Measurements from ENCODE around the gene WDR4. TPM values are rescaled to one million over a fixed set of nuclear protein-coding genes. Genes with fewer than 3 reads are reported as not detected.

Gene WDR4
- total RNA-seq, 1 donor from 2014 or later: 21.7 TPM

DNA sequence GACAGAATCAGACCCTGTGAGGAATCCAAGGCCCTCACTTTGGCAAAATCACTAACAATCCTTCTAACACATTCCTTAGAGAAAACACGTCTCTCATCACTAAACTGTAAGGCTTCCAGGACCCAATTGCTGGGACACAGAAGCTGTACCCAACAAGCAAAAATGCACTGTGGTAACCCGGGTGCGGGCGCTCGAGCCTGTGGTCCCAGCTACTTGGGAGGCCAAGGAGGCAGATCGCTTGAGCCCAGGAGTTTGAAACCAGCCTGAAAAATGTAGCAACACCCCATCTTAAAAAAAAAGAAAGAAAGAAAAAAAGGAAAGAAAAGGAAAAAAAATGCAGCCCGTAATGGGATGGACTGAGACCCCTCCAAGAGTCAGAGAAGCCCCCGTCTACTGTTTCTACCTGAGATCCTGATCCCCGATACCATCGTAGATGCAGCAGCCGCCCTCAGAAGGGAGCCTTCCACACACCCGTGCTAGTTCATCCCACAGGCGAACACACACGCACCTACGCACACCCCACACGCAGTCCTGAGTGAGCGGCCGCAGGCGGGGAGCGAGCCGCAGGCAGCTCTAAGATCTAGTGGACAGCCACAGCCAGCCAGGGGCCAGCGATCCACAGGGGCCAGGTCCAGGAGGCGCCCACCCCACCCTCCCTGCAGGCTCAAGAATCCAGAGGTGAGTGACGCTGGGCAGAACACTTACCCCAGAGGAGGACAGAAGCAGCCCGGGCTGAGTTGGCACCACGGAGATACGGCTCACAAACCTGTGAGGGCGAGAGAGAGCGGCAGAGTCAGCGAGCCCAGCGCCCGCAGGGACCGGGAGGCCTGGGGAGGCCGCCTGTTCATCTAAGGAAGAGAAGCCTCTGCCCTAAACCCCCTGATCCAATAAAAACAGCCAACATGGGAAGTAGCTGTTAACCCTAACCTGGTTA, 20.1 kb downstream of the WDR4 start:
- H3K36me3 Mint-ChIP-seq: peaks cover 35% of the 10 kb centered on the region
- H3K4me3 Mint-ChIP-seq: no peak overlapping the region
- no peaks in the 10 kb centered on the region for H3K27me3 Mint-ChIP-seq (ENCODE audit: low read depth)
- no peak for DNase-seq (ENCODE audit: low spot score in 2 of 2, unreplicated experiment in 2 of 2)
- no peaks in the 10 kb centered on the region for H3K9me3 Mint-ChIP-seq
- no peaks in the 10 kb centered on the region for H3K4me1 Mint-ChIP-seq
- no peak for TF ChIP-seq CTCF (IDR thresholded peaks at IDR 0.05; ENCODE audit: unreplicated experiment)
- H3K27ac Mint-ChIP-seq: no peak overlapping the region

GRCh38 chr21:42858185-42858847, 21.0 kb downstream of the WDR4 start:
- H3K36me3 Mint-ChIP-seq: peaks cover 33% of the 10 kb centered on the region
- no peaks in the 10 kb centered on the region for H3K4me1 Mint-ChIP-seq
- no peaks in the 10 kb centered on the region for H3K27me3 Mint-ChIP-seq (ENCODE audit: low read depth)
- no peak for DNase-seq (ENCODE audit: low spot score in 2 of 2, unreplicated experiment in 2 of 2)
- no peak overlapping the region for H3K27ac Mint-ChIP-seq
- H3K9me3 Mint-ChIP-seq: no peaks in the 10 kb centered on the region
- H3K4me3 Mint-ChIP-seq: no peak overlapping the region
- TF ChIP-seq CTCF (IDR thresholded peaks at IDR 0.05; ENCODE audit: unreplicated experiment): no peak

GRCh38 chr21:42857216-42857615, 22.1 kb downstream of the WDR4 start:
- no peak overlapping the region for H3K27ac Mint-ChIP-seq
- H3K36me3 Mint-ChIP-seq: peaks cover 26% of the 10 kb centered on the region
- no peaks in the 10 kb centered on the region for H3K27me3 Mint-ChIP-seq (ENCODE audit: low read depth)
- no peak for TF ChIP-seq CTCF (IDR thresholded peaks at IDR 0.05; ENCODE audit: unreplicated experiment)
- H3K4me1 Mint-ChIP-seq: no peaks in the 10 kb centered on the region
- DNase-seq (ENCODE audit: low spot score in 2 of 2, unreplicated experiment in 2 of 2): no peak
- H3K9me3 Mint-ChIP-seq: no peaks in the 10 kb centered on the region
- no peak overlapping the region for H3K4me3 Mint-ChIP-seq

- no peak for TF ChIP-seq CTCF (IDR thresholded peaks at IDR 0.05; ENCODE audit: unreplicated experiment)
- no peak for DNase-seq (ENCODE audit: low spot score in 2 of 2, unreplicated experiment in 2 of 2)
- Mint-ChIP-seq H3K27ac (no peak overlapping the region), H3K9me3 (no peaks in the 10 kb centered on the region), H3K4me1 (no peaks in the 10 kb centered on the region), H3K4me3 (no peak overlapping the region), H3K27me3 (ENCODE audit: low read depth) (no peaks in the 10 kb centered on the region), H3K36me3 (peaks cover 34% of the 10 kb centered on the region)
Observed at GRCh38 chr21:42855937-42856335, 23.4 kb downstream of the WDR4 start.

DNA sequence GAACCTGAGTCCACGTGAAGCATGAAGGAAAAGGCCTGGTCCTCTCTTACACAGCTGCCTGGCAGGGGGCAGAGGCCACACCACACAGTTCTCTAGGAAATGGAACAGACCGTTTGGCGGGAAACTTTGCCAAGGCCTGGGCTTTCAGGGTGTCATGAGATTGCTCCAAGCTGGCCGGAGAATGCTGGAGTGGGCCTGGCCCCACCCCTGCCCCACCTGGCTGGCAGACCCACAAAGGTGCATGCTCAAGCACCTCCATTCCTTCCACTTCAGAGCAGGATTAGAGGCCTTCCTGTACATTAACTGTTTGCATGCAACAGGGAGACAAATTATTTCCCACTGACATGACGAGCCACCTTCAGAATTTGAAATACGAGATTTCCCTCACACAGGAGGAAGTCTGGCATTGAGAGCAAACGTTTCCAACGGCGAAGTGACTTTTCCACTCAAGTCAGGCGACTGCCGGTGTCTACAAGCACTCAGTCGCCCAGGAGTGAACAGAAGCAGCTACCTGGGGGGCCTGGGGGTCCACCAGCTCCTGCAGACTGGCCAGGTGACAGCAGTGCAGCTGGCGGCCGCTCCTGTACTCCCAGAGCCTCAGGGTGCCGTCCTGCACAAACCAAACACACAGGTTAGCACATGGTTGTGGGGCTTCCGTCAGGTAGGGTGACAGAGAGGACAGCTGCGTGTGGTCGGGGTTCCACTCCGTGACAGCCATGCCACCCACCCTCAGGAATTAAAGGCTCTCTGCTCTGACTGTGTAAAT, 24.0 kb downstream of the WDR4 start:
- no peak overlapping the region for H3K27ac Mint-ChIP-seq
- no peaks in the 10 kb centered on the region for H3K4me1 Mint-ChIP-seq
- no peaks in the 10 kb centered on the region for H3K27me3 Mint-ChIP-seq (ENCODE audit: low read depth)
- DNase-seq (ENCODE audit: low spot score in 2 of 2, unreplicated experiment in 2 of 2): no peak
- peaks cover 35% of the 10 kb centered on the region for H3K36me3 Mint-ChIP-seq
- no peaks in the 10 kb centered on the region for H3K9me3 Mint-ChIP-seq
- no peak overlapping the region for H3K4me3 Mint-ChIP-seq
- TF ChIP-seq CTCF (IDR thresholded peaks at IDR 0.05; ENCODE audit: unreplicated experiment): no peak
